Psoas muscle (tissue), 8 donors: ENCODE results near the gene MYLK4. TPM values are rescaled to one million over a fixed set of nuclear protein-coding genes. Genes with fewer than 3 reads are reported as not detected.

ENCODE experiments used
- ATAC-seq, 4 donors: fragments of 200-7000 bp; cut with Tn5 transposase; one replicate each; pipeline ENCODE4 v1.9.1; 2020; ENCODE audit warnings: moderate library complexity in 3 of 4, mild to moderate bottlenecking in 2 of 4
- DNase-seq, 2 donors: peaks; one replicate each; pipeline ENCODE4 v3.0.0-alpha.2; 2020
- H3K27ac ChIP-seq: fragments of 200-600 bp; one replicate; pipeline ENCODE4 v1.8.0; 2022
- H3K27me3 ChIP-seq, 3 donors: fragments of 200-600 bp in 1 of 3; one replicate each; pipeline versions ENCODE4 v1.6.1 to v1.8.0; 2013 to 2022; ENCODE audit warnings: low read length in 2 of 3, mild to moderate bottlenecking in 2 of 3, moderate library complexity in 1 of 3; ENCODE audit not compliant: insufficient read depth in 3 of 3
- H3K36me3 ChIP-seq, 2 donors: fragments of 200-600 bp in 1 of 2; one replicate each; pipeline versions ENCODE4 v1.6.1 to v1.8.0; 2013 to 2022; ENCODE audit warnings: low read depth in 1 of 2, mild to moderate bottlenecking in 1 of 2, moderate library complexity in 1 of 2; ENCODE audit not compliant: insufficient read depth in 1 of 2
- H3K4me1 ChIP-seq: fragments of 200-600 bp; one replicate; pipeline ENCODE4 v1.8.0; 2022
- H3K4me3 ChIP-seq: fragments of 200-600 bp; one replicate; pipeline ENCODE4 v1.8.0; 2022; ENCODE audit warnings: mild to moderate bottlenecking
- H3K9me3 ChIP-seq: fragments of 200-600 bp; one replicate; pipeline ENCODE4 v1.8.0; 2022
- WGBS, 3 donors: extraction: QIAGEN DNeasy Blood & Tissue Kit; methylation state at CpG; one replicate each; pipeline versions ENCODE4 v1.1.6 to v1.1.7; 2013; 5-methylcytosine and 5-hydroxymethylcytosine counted together
- intact Hi-C, 2 donors: fragments of 100-400 bp; cut with DNase I; formaldehyde crosslinking; loops; one replicate each; pipeline versions ENCODE4 v1.11.0 to v1.14.2; 2022
- polyA plus RNA-seq, 3 donors: library from polyadenylated mRNA; stranded (reverse); fragments of 200-250 nt; gene quantifications; one replicate each; pipeline ENCODE4 v1.2.3, GENCODE V29; 2013
- total RNA-seq, 4 donors: library from RNA; stranded (reverse); fragmentation: NEBNext Ultra II Directional in 2 of 4; extraction: Animal tissue kit (Norgen Biotek cat#: 25700) in 2 of 4; gene quantifications; one replicate each; pipeline versions ENCODE4 v1.2.1 to v1.2.4, GENCODE V29; 2021 to 2023
- TF ChIP-seq, protein P1 (sequence below): fragments of 200-600 bp; IDR thresholded peaks from one replicate; pipeline ENCODE4 v1.8.0; 2022; ENCODE audit warnings: antibody characterized with exemption
- donor health status: healthy with polysubstance abuse.
- donor health status: DM: no; HTN: no; CAD: no; lungs with moderate emphysema.
- donor health status: Bipolar disorder and iron deficiency.
- donor health status: healthy.
- donor health status: DM: yes; HTN: yes; CAD: no.
- donor health status: DM: no; HTN: no; CAD: no.
- donor health status: DM: no; HTN: no; CAD: no.
- donor health status: DM: yes; HTN: yes; CAD: no.

Gene MYLK4
- total and polyA plus RNA-seq, 7 donors = 0.09 to 143 (median 2.9) TPM

- Histone ChIP-seq H3K4me3 (peak overlapping the region; percentile 23), H3K27ac (peak overlapping the region; percentile 75), H3K4me1 (peaks cover 30% of the 10 kb centered on the region), H3K36me3 (no peaks in the 10 kb centered on the region), H3K9me3 (no peaks in the 10 kb centered on the region), H3K27me3 (no peaks in the 10 kb centered on the region)
- TF ChIP-seq, protein P1, sequence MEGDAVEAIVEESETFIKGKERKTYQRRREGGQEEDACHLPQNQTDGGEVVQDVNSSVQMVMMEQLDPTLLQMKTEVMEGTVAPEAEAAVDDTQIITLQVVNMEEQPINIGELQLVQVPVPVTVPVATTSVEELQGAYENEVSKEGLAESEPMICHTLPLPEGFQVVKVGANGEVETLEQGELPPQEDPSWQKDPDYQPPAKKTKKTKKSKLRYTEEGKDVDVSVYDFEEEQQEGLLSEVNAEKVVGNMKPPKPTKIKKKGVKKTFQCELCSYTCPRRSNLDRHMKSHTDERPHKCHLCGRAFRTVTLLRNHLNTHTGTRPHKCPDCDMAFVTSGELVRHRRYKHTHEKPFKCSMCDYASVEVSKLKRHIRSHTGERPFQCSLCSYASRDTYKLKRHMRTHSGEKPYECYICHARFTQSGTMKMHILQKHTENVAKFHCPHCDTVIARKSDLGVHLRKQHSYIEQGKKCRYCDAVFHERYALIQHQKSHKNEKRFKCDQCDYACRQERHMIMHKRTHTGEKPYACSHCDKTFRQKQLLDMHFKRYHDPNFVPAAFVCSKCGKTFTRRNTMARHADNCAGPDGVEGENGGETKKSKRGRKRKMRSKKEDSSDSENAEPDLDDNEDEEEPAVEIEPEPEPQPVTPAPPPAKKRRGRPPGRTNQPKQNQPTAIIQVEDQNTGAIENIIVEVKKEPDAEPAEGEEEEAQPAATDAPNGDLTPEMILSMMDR = no peak
- intact Hi-C loops = loop anchor here (5.0 to 10.0 kb wide), 6 partner anchors 180 to 948 kb away; partner anchors contain the start of gene GMDS (in 2 of the 2)
- WGBS, 3 donors = 28 to 46% (median 31%) methylated on average over 10 of the region's 10 CpGs
- peak in 1 of 2 donors; percentile 73 for DNase-seq
- ATAC-seq = peak; percentile 75 to 84 (median 82)
These were observed 118.4 kb downstream of the MYLK4 start for GRCh38 chr6:2632368-2632767.

- DNase-seq (no peak), ATAC-seq (no peak)
- no peaks in the 10 kb centered on the region for H3K36me3 ChIP-seq
- 62 to 76% (median 65%) methylated on average over 14 of the region's 14 CpGs for WGBS, 3 donors
- peaks cover 30% of the 10 kb centered on the region for H3K4me1 ChIP-seq
- intact Hi-C loops = loop anchor here (5.0 to 10.0 kb wide), 6 partner anchors 179 to 946 kb away; partner anchors contain the start of gene GMDS (in 2 of the 2)
- H3K4me3 ChIP-seq = no peak overlapping the region
- TF ChIP-seq, protein P1 = no peak
- no peaks in the 10 kb centered on the region for H3K27me3 ChIP-seq
- peak overlapping the region; percentile 75 for H3K27ac ChIP-seq
- H3K9me3 ChIP-seq = no peaks in the 10 kb centered on the region
These were observed 119.7 kb downstream of the MYLK4 start for GRCh38 chr6:2630891-2631571.

DNA sequence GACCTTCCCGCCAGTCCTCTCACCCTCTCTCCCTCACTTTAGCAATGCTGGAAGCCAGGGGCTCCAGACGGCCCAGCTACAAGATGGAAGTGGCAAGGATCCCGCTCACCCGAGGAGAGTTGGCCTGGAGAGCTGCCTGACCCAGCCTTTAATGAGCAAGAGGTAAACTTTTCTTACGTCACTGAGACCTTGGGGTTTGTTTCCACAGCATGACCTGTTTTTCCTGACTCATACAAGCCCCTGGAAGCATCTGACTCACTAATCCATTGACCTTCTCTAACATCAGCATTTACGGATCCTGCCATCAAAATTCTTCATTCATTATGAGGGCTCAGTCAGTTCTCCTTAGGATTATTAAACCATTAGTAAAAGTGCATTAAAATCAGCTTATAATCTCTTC lies 120.4 kb downstream of the MYLK4 start:
- ATAC-seq (peak; percentile 13 to 51 (median 17)), DNase-seq (no peak)
- TF ChIP-seq, protein P1 = no peak
- WGBS, 3 donors = 53 to 72% (median 62%) methylated on average over 6 of the region's 6 CpGs
- Histone ChIP-seq H3K4me1 (peaks cover 30% of the 10 kb centered on the region), H3K36me3 (no peaks in the 10 kb centered on the region), H3K27ac (peak overlapping the region; percentile 75), H3K27me3 (no peaks in the 10 kb centered on the region), H3K4me3 (no peak overlapping the region), H3K9me3 (no peaks in the 10 kb centered on the region)
- intact Hi-C loops = loop anchor here (5.0 to 10.0 kb wide), 6 partner anchors 178 to 946 kb away; partner anchors contain the start of gene GMDS (in 2 of the 2)

DNA sequence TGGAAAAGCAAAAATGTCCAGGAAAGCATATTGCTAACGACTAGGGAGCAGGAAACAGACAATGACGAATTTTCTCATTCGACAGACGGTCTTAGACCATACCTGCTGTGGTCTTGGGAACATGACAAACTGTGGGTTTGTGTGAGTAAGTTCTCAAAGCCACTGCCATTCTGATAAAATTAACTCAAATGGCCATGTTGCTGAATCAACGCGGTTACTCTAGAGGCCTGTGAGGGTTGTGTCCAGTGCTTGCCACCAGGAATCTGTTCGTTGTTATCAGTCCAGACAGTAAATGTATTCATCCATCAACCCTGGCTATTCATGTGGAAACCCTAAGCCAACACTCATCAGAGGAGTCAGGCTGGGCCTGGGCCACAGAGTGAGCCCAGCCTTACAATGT lies 124.3 kb downstream of the MYLK4 start:
- Histone ChIP-seq H3K4me1 (peaks cover 5% of the 10 kb centered on the region), H3K9me3 (no peaks in the 10 kb centered on the region), H3K4me3 (no peak overlapping the region), H3K27ac (no peak overlapping the region), H3K36me3 (no peaks in the 10 kb centered on the region), H3K27me3 (no peaks in the 10 kb centered on the region)
- 91 to 94% (median 94%) methylated on average over 7 of the region's 7 CpGs for WGBS, 3 donors
- ATAC-seq (no peak), DNase-seq (no peak)
- intact Hi-C loops = no loop called here
- TF ChIP-seq, protein P1 = no peak
